IgD-negative memory B cell (primary cell): ENCODE data around the gene CACNB1. TPM values are rescaled to one million over a fixed set of nuclear protein-coding genes. Genes with fewer than 3 reads are reported as not detected.

Source experiments
- H3K27ac Mint-ChIP-seq, 3 donors: one replicate each; pipeline ENCODE4 v1.8.0; 2020 to 2022; ENCODE audit warnings: mild to moderate bottlenecking in 3 of 3, mixed read lengths in 3 of 3, moderate library complexity in 1 of 3
- H3K27me3 Mint-ChIP-seq: one replicate; pipeline ENCODE4 v1.8.0; 2021; ENCODE audit warnings: mixed read lengths
- H3K36me3 Mint-ChIP-seq: one replicate; pipeline ENCODE4 v1.8.0; 2020; ENCODE audit warnings: mild to moderate bottlenecking, mixed read lengths
- H3K4me1 Mint-ChIP-seq, 3 donors: one replicate each; pipeline ENCODE4 v1.8.0; 2020 to 2022; ENCODE audit warnings: mixed read lengths in 3 of 3, mild to moderate bottlenecking in 1 of 3
- H3K4me3 Mint-ChIP-seq, 4 donors: one replicate each; pipeline ENCODE4 v1.8.0; 2020 to 2022; ENCODE audit warnings: mild to moderate bottlenecking in 4 of 4, mixed read lengths in 4 of 4, moderate library complexity in 3 of 4
- H3K9me3 Mint-ChIP-seq, 3 donors: one replicate each; pipeline ENCODE4 v1.8.0; 2020 to 2021; ENCODE audit warnings: mixed read lengths in 3 of 3, mild to moderate bottlenecking in 1 of 3
- polyA plus RNA-seq: library from polyadenylated mRNA; unstranded; fragments of 300-500 nt; fragmentation: Illumina TruSeq; gene quantifications from one replicate; pipeline ENCODE4 v1.2.3, GENCODE V29; 2021

CACNB1 gene
- polyA plus RNA-seq, 1 donor from 2014 or later = 0.45 TPM

GRCh38 chr17:39167476-39167875 lies 30.0 kb downstream of the CACNB1 start:
- Mint-ChIP-seq H3K27me3 (peaks cover 27% of the 10 kb centered on the region), H3K36me3 (no peaks in the 10 kb centered on the region), H3K9me3 (peaks cover 0 to 2% (median 0%) of the 10 kb centered on the region in 3 donors), H3K27ac (no peak overlapping the region), H3K4me1 (peaks cover 13 to 23% (median 22%) of the 10 kb centered on the region in 3 donors), H3K4me3 (peak overlapping the region in 2 of 4 donors; percentile 48 to 70)

- Mint-ChIP-seq H3K4me3 (peak overlapping the region in 3 of 4 donors; percentile 48 to 73 (median 72)), H3K36me3 (no peaks in the 10 kb centered on the region), H3K27me3 (peaks cover 24% of the 10 kb centered on the region), H3K27ac (no peak overlapping the region), H3K4me1 (peaks cover 13 to 22% (median 17%) of the 10 kb centered on the region in 3 donors), H3K9me3 (peaks cover 0 to 2% (median 0%) of the 10 kb centered on the region in 3 donors)
Measured at GRCh38 chr17:39166437-39167335, 30.8 kb downstream of the CACNB1 start.

- Mint-ChIP-seq H3K4me3 (peak within 1 kb of the TSS; percentile 52 to 95 (median 94)), H3K27me3 (peaks cover 24% of the 10 kb centered on the region), H3K27ac (peak within 1 kb of the TSS in 1 of 3 donors; percentile 1), H3K4me1 (peaks cover 13 to 22% (median 17%) of the 10 kb centered on the region in 3 donors), H3K36me3 (no peaks in the 10 kb centered on the region), H3K9me3 (peaks cover 0 to 2% (median 0%) of the 10 kb centered on the region in 3 donors)
Measured at GRCh38 chr17:39165841-39166349, 31.6 kb downstream of the CACNB1 start, which contains the start of gene ARL5C. Gene ARL5C, minus strand, starts transcription at chr17:39166161. Its CDS starts 401 bp downstream, at chr17:39165760.

GRCh38 chr17:39165178-39165840 lies 32.2 kb downstream of the CACNB1 start:
- Mint-ChIP-seq H3K27ac (peak overlapping the region in 1 of 3 donors; percentile 1), H3K4me1 (peaks cover 13 to 22% (median 17%) of the 10 kb centered on the region in 3 donors), H3K9me3 (peaks cover 0 to 2% (median 0%) of the 10 kb centered on the region in 3 donors), H3K36me3 (no peaks in the 10 kb centered on the region), H3K4me3 (peak overlapping the region; percentile 52 to 95 (median 94)), H3K27me3 (peaks cover 24% of the 10 kb centered on the region)

GRCh38 chr17:39164675-39165143 lies 32.8 kb downstream of the CACNB1 start:
- H3K4me1 Mint-ChIP-seq = peaks cover 13 to 22% (median 17%) of the 10 kb centered on the region in 3 donors

GRCh38 chr17:39161962-39162361 lies 35.5 kb downstream of the CACNB1 start:
- Mint-ChIP-seq H3K27me3 (peaks cover 21% of the 10 kb centered on the region), H3K27ac (peak overlapping the region in 1 of 3 donors; percentile 62), H3K9me3 (no peaks in the 10 kb centered on the region), H3K4me1 (peaks cover 8 to 13% (median 10%) of the 10 kb centered on the region in 3 donors), H3K4me3 (peak overlapping the region in 1 of 4 donors; percentile 41), H3K36me3 (peaks cover 2% of the 10 kb centered on the region)

More at GRCh38 chr17:39164675-39165143, 32.8 kb downstream of the CACNB1 start:
- Mint-ChIP-seq H3K27me3 (peaks cover 24% of the 10 kb centered on the region), H3K36me3 (no peaks in the 10 kb centered on the region), H3K27ac (peak overlapping the region in 1 of 3 donors; percentile 1), H3K4me3 (peak overlapping the region; percentile 52 to 95 (median 94)), H3K9me3 (peaks cover 0 to 2% (median 0%) of the 10 kb centered on the region in 3 donors)

GRCh38 chr17:39158623-39159022 lies 38.8 kb downstream of the CACNB1 start:
- Mint-ChIP-seq H3K4me1 (peaks cover 7 to 9% (median 7%) of the 10 kb centered on the region in 3 donors), H3K4me3 (peak overlapping the region in 1 of 4 donors; percentile 42), H3K36me3 (peaks cover 3% of the 10 kb centered on the region), H3K27ac (peak overlapping the region in 1 of 3 donors; percentile 64), H3K9me3 (peaks cover 0 to 7% (median 0%) of the 10 kb centered on the region in 3 donors), H3K27me3 (peaks cover 9% of the 10 kb centered on the region)

- H3K4me3 Mint-ChIP-seq = peak overlapping the region in 3 of 4 donors; percentile 12 to 54 (median 32)
- peaks cover 15 to 20% (median 19%) of the 10 kb centered on the region in 3 donors for H3K4me1 Mint-ChIP-seq
- H3K36me3 Mint-ChIP-seq = peaks cover 4% of the 10 kb centered on the region
- H3K9me3 Mint-ChIP-seq = peaks cover 0 to 8% (median 0%) of the 10 kb centered on the region in 3 donors
- H3K27me3 Mint-ChIP-seq = peaks cover 7% of the 10 kb centered on the region
- H3K27ac Mint-ChIP-seq = peak overlapping the region in 1 of 3 donors; percentile 60
Measured at GRCh38 chr17:39156491-39156890, 41.0 kb downstream of the CACNB1 start.

- Mint-ChIP-seq H3K27ac (peak overlapping the region in 2 of 3 donors; percentile 99 to 100), H3K4me3 (peak overlapping the region in 3 of 4 donors; percentile 17 to 96 (median 62)), H3K27me3 (peaks cover 11% of the 10 kb centered on the region), H3K36me3 (peaks cover 4% of the 10 kb centered on the region), H3K9me3 (peaks cover 0 to 8% (median 0%) of the 10 kb centered on the region in 3 donors), H3K4me1 (peaks cover 15 to 20% (median 19%) of the 10 kb centered on the region in 3 donors)
Measured at GRCh38 chr17:39155654-39156053, 41.8 kb downstream of the CACNB1 start.

- H3K4me1 Mint-ChIP-seq = peaks cover 18 to 20% (median 19%) of the 10 kb centered on the region in 3 donors
- H3K27ac Mint-ChIP-seq = peak overlapping the region; percentile 99 to 100 (median 100)
- peaks cover 29% of the 10 kb centered on the region for H3K27me3 Mint-ChIP-seq
- H3K9me3 Mint-ChIP-seq = peaks cover 0 to 8% (median 0%) of the 10 kb centered on the region in 3 donors
- peak overlapping the region; percentile 96 to 99 (median 98) for H3K4me3 Mint-ChIP-seq
- H3K36me3 Mint-ChIP-seq = peaks cover 2% of the 10 kb centered on the region
Measured at GRCh38 chr17:39153599-39154051, 43.8 kb downstream of the CACNB1 start.

- H3K9me3 Mint-ChIP-seq = peaks cover 0 to 8% (median 0%) of the 10 kb centered on the region in 3 donors
- peak overlapping the region; percentile 96 to 99 (median 98) for H3K4me3 Mint-ChIP-seq
- peaks cover 18 to 20% (median 19%) of the 10 kb centered on the region in 3 donors for H3K4me1 Mint-ChIP-seq
- peaks cover 3% of the 10 kb centered on the region for H3K36me3 Mint-ChIP-seq
- H3K27ac Mint-ChIP-seq = peak overlapping the region; percentile 99 to 100 (median 100)
- peaks cover 33% of the 10 kb centered on the region for H3K27me3 Mint-ChIP-seq
Measured at GRCh38 chr17:39151943-39152818, 45.3 kb downstream of the CACNB1 start.

GRCh38 chr17:39151150-39151942 lies 46.1 kb downstream of the CACNB1 start, which contains the start of gene PLXDC1:
Gene PLXDC1, minus strand, starts transcription at chr17:39151637. Its CDS starts 200 bp downstream, at chr17:39151437.
- peaks cover 0 to 8% (median 0%) of the 10 kb centered on the region in 3 donors for H3K9me3 Mint-ChIP-seq
- peaks cover 17 to 19% (median 17%) of the 10 kb centered on the region in 3 donors for H3K4me1 Mint-ChIP-seq
- H3K27ac Mint-ChIP-seq = peak within 1 kb of the TSS; percentile 88 to 100 (median 99)
- peaks cover 3% of the 10 kb centered on the region for H3K36me3 Mint-ChIP-seq
- H3K27me3 Mint-ChIP-seq = peaks cover 34% of the 10 kb centered on the region
- peak within 1 kb of the TSS; percentile 96 to 99 (median 98) for H3K4me3 Mint-ChIP-seq
